ENCODE measurements around the gene ENOPH1.
"Not testable (repeated sequence)": the region's sequence is repeated elsewhere in the genome, so short reads cannot be mapped to it uniquely, and the experiment has no call there.

The ENOPH1 gene

DNA sequence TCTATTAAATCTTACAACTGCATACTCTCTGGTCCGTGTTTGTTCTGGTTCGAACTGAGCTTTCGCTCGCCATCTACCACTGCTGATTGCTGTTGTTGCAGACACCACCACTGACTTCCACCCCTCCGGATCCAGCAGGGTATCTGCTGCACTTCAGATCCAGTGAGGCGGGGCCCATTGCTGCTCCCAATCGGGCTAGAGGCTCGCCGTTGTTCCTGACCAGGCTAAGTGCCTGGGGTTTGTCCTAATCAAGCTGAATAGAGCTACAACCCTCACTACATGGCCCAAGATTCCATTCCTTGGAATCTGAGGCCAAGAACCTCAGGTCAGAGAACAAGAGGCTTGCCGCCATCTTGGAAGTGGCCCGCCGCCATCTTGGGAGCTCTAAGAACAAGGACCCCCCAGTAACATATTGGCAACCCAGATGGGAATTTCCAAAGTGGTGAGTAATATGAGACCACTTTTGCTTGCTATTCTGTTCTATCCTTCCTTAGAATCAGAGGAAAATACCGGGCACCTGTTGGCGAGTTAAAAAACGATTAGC lies 43.3 kb downstream of the ENOPH1 start:
- no peak for ATAC-seq

DNA sequence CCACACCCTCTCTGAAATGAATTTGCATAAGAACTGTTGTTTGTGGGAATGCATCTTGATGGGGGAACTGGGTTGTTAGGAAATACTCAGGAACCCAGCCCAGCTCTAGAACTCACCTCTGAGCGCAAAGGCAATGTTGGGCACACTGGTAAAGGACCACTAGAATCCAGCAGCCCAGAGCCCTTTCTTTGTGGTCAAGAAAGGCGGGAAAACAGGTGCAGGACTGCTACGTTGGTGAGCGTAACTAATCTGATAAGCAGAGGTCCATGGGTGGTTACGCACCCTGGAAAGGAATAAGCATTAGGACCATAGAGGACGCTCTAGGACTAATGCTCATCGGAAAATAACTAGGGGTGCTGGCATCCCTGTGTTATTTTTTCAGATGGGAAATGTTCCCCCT lies 45.5 kb downstream of the ENOPH1 start:
- ATAC-seq = not testable (repeated sequence)

DNA sequence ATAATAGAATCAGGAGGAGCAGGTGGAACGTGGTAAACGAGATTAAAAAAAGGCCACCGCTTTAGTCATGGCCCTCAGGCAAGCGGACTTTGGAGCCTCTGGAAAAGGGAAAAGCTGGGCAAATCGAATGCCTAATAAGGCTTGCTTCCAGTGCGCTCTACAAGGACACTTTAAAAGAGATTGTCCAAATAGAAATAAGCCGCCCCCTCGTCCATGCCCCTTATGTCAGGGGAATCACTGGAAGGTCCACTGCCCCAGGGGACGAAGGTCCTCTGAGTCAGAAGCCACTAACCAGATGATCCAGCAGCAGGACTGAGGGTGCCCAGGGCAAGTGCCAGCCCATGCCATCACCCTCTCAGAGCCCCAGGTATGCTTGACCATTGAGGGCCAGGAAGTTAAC lies 47.1 kb downstream of the ENOPH1 start:
- not testable (repeated sequence) for ATAC-seq

DNA sequence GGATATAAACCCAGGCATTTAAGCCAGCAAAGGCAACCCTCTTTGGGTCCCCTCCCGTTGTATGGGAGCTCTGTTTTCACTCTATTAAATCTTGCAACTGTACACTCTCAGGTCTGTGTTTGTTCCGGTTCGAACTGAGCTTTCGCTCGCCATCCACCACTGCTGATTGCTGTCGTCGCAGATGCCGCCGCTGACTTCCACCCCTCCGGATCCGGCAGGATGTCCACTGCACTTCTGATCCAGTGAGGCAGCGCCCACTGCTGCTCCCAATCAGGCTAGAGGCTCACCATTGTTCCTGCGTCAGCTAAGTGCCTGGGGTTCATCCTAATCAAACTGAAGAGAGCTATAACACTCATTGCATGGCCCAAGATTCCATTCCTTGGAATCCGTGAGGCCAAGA lies 49.2 kb downstream of the ENOPH1 start:
- ATAC-seq = no peak

DNA sequence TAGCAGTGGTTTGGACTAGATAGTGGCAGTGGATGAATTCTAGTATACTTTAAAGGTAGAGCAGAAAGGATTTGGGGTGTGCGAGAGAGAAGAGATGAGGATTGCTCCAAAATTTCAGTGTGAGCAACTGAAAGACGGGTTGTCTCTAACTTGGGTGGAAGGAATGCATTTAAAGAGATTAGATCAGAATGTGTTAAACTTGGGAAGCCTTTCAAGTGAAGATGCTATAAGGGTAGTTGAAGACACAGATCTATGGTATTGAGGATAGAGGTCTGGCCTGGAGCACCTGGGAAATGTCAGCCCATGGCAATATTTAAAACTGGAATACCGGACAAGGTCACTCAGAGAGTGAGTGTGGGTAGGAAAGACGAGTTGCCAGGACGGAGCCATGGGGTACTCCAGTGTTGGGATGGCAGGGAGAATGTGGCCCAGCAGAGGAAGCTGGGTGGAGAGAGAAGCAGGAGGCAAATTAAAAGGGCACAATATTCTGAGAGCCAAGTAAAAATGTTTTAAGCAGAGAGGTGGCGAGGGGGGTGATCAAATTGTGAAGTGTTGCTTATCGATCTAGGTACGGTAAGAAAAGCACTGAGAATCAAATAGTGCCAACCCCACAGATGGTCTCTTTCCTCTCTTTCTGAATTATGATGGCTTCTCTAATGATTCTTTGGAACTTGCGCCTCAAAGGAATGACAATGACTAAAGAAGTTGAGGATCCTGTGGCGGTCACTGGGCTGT lies 50.5 kb downstream of the ENOPH1 start:
- ATAC-seq = no peak

DNA sequence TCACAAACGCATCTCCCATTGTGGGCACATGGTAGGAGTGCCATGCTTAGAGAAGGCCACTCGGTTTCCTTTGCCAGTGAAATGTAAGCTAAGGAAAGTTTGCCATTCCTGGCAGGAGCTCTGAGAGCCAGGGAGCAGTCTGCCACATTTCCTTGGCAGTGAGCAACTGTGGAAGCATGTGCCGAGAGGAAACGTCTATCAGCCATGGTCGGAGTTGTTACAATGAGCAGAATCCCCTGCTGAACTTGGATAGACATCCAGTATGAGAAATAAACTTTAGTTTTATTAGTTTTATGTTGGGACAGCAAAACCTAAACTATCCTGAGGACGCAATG lies 51.1 kb downstream of the ENOPH1 start:
- no peak for ATAC-seq

DNA sequence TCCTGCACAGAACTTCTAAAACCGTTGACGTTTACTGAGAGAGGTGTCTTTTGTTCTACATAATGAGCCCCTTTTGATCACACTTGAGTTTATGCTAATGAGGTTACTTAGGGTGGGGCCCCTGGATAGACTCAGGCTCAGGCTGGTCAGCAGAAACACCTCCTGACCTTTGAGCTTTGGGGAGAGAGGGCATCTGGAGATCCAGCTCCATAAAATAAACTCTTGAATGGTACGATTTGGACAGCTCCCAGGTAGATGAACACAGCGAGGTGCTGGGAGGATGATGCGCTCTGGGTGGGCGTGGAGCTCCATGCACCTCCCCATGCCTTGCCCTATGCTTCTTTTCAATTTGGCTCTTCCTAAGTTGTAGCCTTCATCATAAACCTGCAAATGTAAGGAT lies 52.0 kb downstream of the ENOPH1 start:
- ATAC-seq = no peak

DNA sequence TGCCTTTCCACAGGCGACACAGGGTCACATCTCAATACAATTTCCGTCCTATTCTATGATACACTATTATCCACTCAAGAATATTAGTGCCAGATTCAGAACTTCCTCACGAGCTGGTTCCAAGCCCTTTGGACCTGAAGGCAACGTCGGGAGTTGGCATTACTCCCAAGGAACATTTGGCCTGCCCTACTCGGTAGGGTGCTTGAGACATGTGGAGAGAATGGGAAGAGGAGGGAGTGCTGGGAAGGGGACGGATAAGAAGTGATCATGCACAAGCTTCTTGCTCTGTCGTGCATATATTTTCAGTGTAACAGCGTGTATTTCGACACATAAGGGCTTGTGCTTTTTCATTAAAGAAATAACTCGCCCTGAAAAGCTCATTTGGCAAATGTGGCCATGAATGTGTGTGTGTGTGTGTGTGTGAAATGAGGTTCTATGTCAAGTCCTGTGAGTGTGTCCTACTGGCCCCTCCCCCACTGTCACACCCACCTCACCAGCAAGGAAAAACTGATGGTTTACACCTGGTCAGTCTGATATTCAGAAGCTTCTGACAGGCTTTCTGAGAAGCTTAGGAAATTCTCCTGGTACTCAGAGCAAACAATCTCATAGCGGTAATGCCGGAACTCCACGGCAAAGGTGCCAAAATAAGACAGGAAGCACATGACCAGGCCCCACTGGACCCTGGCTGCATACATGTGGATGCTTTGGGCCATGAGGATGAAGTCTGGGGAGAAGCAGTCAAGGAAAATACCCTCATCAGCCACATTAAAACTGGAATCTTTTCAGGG lies 54.8 kb downstream of the ENOPH1 start:
- ATAC-seq = no peak

DNA sequence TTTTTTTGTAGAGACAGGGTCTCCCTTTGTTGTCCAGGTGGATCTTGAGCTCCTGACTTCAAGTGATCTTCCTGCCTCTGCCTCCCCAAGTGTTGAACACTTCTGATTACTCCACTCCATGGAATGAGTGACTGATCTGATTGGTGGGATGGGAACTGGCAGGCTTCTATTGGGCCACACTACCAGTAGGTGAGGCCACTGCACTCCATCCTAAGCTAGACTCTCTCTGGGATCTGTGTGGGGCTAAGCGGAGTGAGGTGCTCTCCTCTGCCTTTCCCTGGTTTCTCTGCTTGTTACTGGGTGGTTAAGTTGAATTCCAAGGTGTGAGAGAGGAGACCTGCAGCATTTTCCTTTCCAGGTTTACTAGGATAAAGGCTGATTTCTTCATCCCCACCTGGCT lies 58.7 kb downstream of the ENOPH1 start:
- no peak for ATAC-seq

DNA sequence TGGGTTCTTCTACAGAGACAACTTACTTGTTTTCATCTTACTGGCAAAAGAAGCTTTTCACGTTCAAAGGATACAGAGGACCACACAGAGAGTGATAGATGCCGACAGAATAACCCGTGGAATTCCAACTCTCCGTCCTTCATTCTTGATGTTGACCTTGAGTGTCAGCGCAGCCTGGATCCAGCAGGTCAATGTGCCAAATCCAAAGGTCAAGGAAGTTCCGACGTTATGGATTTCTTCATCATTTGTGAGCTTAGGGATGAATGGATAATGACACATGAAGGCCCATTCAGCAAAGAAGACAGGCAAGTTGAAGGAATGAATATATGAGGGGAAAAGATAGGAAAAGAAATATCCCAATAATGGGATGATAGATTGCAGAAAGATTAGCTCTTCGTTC lies 59.6 kb downstream of the ENOPH1 start:
- no peak for ATAC-seq

DNA sequence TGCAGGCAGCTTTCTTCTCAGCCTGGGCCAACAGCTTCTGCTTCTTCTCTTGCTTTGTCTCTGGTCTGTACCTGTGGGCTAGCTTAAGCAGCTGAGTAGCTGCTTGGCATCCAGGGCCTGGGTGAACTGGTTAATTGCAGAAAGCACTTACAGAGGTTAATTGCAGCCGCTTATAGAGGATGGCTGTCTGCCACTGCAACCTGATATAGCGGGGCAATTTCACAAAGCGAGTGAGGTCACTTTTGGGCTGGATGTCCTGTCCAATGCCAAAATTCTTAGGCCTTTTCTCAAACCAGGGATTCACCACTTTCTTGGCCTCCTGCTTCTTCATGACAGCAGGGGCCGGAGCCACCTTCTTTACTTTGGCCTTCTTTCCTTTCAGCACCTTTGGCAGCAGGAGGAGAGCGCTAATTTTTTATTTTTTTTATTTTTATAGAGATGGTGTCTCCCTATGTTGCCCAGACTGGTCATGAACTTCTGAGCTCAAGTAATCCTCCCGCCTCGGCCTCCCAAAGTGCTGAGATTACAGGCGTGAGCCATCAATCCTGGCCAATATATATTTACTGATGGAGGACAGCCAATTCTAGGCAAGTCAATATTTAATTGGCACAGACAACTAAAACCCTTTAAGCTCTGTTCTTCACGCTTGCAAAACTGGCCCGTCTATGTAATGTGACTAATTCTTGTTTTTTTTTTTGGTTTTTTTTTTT lies 61.0 kb downstream of the ENOPH1 start:
- no peak for ATAC-seq

DNA sequence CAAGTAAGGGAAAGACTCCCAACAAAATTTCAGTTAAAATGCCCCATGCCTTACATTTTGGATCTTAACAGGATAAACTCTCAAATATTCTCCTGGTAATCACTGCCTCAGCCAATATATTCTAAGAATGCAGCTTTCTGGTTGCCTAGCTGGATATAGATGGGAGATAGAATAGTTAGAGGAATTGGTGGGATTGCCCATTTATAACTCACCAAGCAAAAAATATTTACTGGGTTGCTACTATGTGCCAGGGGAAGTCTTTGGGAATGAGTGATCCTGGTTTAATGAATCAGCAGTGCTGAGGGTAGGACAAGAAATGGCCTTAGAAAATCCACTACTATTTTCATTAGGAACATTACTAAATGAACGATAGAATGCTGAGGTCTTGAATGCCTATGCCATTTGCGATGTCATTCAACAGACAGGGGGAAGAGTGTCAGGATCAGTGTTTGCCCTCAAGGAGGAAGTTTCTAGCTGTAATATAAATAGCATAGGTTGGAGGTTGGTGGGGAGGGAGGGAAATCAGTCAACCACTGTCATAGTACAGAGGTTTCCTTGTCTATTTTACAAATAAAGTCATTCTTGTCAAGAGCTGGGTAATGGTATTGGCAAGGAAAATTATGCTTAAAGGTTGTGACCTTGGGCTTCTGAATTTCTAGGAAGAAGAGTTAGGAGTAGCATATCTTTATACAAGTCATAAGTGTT lies 63.5 kb downstream of the ENOPH1 start:
- no peak for ATAC-seq

DNA sequence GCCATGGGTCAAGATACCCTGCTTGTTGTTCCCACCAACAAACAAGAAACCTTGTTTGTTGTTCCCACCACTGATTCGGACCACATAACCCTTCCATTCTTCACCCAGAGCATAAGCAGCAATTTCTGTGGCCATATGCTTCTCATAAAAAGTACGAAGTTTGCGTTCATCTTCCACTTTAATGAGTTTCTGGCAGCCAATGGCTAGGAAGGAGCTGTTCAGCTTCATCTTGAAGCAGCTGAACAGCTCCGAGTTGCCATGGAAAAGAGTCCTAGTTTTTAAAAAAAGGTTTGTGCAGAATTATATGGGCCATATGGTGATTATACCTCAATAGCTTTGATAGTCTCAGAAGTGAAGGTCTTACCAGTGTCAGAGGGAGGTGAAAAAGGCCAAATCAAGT lies 65.3 kb downstream of the ENOPH1 start:
- no peak for ATAC-seq

DNA sequence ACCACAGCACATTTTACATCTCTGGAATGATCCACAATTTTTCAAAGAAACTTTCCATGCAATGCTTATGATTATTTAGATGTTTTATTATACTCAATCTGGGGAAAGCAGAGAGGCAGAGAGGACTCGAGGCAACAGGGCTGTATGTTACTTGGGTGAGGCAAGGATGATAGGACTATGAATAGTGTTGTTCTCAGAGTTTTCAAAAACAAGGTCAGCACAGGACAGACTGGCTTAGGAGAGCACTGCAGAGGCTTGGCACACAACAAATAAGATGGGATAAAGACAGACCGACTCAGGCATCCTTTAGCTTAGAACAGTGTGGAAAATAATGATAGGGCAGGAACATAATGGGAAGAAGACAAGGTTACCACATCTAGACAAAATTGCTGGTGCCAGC lies 66.0 kb downstream of the ENOPH1 start:
- ATAC-seq = no peak

DNA sequence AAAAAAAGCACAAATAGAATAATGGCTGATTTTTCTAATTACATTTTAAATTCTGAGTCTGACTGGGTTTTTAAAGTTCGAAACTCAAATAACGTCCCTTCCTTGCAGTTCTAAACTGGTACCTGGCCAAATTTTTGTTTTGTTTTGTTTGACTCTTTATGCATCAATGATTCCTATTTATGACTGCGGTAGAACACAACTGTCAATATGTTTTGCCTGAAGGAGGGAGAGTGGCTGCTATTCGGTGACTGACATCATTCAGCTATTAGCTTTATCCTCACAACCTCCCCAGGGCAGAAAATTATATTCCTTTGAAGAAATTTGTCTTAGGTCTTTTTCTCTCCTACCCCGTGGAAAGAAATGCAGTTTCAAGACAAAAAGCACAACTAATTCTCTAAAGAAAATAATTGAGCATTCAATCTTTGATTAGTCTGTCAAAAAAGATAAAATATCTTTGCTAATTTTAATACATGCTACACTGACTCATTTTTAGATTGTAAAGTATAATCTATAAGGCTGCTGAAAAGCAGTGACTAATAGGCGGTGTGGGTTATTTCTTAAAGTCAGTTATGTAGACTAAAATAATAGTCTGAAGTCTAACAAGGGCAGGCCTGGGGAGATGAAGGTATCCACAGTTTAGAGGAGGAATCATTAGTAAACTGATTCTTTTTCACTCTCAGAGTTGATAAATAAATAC lies 69.5 kb downstream of the ENOPH1 start:
- ATAC-seq = no peak

DNA sequence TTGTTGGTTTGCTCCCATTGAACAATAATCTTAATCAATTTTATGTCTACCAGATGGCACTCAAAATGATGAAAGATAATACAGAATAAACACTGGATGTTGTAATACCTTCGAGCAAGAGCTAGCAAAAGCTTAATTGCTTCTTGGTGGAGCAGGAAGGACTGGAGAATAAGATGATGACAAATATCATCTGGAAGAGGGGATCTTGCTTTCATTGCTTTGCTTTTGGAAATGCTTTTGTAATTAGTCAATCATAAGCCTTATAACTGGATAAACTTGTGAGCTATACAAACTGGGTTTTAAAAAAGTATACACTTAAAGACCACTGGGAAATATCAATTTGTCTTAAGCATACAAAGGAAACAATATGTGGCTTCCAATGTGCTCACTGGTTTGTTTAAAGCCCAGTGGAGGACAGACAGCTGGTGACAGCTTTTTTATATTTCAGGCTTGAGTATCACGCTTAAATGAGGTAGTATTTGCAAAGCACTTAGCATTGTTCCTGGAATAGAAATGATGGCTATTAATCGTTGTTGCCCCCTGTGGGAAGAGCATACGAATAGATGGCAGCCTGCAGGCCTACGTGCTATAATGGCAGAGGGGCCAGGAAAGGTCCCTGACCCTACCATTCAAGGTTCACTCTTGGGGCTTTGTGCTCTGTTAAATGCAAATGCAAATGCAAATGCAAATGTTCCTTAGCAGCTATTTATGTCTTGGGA lies 70.2 kb downstream of the ENOPH1 start:
- ATAC-seq = no peak

DNA sequence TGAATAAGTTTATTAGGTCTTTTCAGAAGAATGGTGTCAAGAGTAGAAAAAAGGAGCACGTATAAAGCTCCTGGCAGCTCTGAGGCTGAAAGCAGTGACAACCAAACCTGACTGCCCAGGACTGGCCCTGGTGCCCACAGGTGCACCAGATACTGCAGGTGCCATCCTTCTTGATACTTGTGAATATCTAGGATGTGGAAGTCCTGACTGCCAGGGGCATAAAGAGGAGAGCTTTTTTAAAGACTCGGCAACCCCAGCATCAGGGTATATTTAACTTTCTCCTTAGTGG lies 70.7 kb downstream of the ENOPH1 start:
- no peak for ATAC-seq

DNA sequence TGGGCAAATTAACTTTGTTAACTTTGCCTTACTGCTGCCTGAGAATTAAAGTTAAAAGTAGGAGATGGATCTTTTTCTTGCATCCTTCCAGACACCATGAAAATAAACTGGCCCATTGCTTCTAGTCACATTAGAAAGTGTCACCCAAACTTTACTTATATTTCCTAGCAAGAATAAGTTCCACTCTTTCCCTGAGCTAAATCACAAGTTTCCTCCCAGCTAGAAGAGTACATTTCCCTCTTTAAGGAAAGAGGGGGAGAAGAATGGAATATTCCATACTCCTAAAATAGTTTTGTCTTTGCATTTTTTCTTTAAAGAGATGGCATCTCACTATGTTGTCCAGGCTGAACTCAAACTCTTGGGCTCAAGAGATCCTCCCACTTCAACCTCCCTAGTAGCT lies 77.6 kb downstream of the ENOPH1 start:
- ATAC-seq = no peak

DNA sequence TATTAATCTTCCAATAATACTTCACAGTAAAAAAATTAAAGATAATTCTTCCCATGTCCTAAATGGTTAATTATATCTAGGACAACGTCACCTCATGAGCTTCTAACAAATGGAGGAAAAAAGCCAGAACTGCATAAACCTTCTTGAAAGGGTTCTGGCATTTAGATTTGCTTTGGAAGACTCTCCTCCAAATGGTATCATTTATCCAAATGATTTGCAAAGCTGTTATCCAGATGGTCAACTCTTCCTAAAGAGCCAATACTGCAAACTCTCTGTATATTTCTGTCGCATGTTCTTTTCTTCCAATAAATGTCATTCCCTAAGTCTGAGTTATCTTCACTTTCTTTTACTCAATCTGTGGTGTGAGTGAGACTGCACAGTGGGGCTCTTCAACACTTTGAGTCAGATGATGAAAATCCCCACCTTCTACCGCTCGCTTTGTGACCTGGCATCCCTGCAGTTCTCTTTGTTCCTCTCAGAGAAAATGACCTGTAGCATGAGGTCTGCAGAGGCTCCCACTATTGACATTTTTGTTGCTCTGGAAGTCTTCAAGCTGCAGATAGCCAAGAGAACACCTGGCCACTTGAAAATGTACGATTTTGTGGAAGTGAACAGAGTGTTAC lies 78.5 kb downstream of the ENOPH1 start:
- no peak for ATAC-seq

DNA sequence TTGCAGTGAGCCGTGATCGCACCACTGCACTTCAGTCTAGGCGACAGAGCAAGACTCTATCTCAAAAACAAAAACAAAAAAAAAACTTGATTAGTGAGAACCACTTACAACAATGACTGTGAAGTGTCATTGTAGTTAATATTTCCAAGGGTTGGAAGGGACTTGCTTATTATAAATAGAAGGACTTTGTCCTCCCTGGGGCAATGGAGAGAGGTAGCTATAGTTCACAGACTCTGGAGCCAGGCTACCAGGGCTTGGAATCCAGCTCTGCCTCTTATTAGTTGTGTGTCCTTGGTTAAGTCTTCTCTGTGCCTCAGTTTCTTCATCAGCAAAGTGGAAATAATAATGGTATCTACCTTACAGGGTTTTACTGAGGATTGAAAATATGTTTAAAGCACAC lies 79.8 kb downstream of the ENOPH1 start:
- ATAC-seq = no peak

Measured in activated CD4-positive, CD25-positive, alpha-beta regulatory T cell treated with anti-CD3 and anti-CD28 coated beads, Interleukin-2, amount 50 U/mL, for 24 hours (primary cell).